ENCODE results near the gene XYLT1. TPM values are rescaled to one million over a fixed set of nuclear protein-coding genes. Genes with fewer than 3 reads are reported as not detected.

XYLT1 gene
- total and polyA plus RNA-seq, 2 of the 8 experiments (the other 6 are each of a cell fraction or from before 2014, with no cell fraction given) = 6.6 to 25.4 TPM

- TF ChIP-seq CBX5 (IDR thresholded peaks at IDR 0.05; ENCODE audit: low read depth, low read length) = no peak
- no peak for TF ChIP-seq CHD7 (IDR thresholded peaks at IDR 0.05; ENCODE audit: insufficient replicate concordance, low read length)
- no peak for TF ChIP-seq RXRA (IDR thresholded peaks at IDR 0.05; ENCODE audit: insufficient read depth, low read depth, low read length)
- TF ChIP-seq TAF1 (IDR thresholded peaks at IDR 0.05; ENCODE audit: low read depth, low read length) = no peak
Observed at GRCh38 chr16:17329391-17329790, 141.4 kb downstream of the XYLT1 start (continued).

Data from H1 (cell line).